GM21717 (cell line): ENCODE measurements around the gene ZNF138.
"Not testable (repeated sequence)": the region's sequence is repeated elsewhere in the genome, so short reads cannot be mapped to it uniquely, and the experiment has no call there.

Source experiments
- ATAC-seq: cut with Tn5 transposase; IDR thresholded peaks from one replicate; pipeline ENCODE4 v1.9.1; 2021; ENCODE audit warnings: mild to moderate bottlenecking, moderate library complexity; ENCODE audit not compliant: unreplicated experiment

ZNF138 gene

GRCh38 chr7:64838051-64838450 lies 43.8 kb downstream of the ZNF138 start:
- ATAC-seq: not testable (repeated sequence)

- ATAC-seq: no peak
These were observed 44.5 kb downstream of the ZNF138 start for GRCh38 chr7:64838691-64839090.

DNA sequence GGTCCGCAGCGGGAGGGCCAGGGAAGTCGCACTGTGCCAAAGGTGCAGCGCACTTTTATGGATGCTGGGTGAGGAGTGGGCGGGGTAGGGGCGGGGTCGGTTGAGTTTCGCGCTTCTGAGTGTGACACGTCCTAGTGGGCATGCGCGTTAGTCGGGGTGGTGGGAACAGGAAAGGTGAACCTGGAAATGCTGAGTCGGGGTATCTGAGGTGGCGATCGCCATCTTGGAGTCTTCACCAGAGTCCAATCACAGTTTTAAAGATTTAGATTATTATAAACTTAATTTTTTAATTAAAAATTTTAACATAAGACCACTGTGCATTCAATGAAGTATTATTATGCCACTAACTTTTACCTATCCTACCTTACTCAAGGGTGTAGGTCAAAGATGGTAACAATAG lies 45.7 kb downstream of the ZNF138 start:
- ATAC-seq: no peak

DNA sequence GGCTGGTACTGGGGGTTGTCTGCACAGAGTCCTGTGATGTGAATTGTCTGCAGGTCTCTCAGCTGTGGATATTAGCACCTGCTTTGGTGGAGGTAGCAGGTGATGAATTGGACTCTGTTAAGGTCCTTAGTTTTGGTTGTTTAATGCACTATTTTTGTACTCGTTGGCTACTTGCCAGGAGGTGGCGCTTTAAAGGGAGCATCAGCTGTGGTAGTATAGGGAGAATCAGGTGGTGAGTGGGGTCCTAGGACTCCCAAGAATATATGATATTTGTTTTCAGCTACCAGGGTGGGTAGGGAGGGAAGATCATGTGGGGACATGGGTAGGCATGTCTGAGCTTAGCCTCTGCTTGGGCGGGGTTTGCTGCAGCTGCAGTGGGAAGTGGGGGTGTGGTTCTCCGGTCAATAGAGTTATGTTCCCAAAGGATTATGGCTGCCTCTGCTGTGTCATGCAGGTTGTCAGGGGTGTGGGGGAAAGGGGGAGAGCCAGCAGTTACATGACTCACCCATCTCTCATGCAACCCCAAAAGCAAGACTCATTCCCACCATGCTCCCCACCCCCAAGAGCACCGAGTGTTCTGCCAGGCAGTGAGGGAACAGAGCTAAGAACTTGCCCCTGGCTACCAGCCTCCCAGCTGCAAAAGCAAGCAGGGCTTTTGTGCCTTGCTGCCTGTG lies 55.2 kb downstream of the ZNF138 start:
- ATAC-seq: no peak

GRCh38 chr7:64849924-64850499 lies 55.8 kb downstream of the ZNF138 start:
- no peak for ATAC-seq

GRCh38 chr7:64853679-64854078 lies 59.5 kb downstream of the ZNF138 start:
- no peak for ATAC-seq

DNA sequence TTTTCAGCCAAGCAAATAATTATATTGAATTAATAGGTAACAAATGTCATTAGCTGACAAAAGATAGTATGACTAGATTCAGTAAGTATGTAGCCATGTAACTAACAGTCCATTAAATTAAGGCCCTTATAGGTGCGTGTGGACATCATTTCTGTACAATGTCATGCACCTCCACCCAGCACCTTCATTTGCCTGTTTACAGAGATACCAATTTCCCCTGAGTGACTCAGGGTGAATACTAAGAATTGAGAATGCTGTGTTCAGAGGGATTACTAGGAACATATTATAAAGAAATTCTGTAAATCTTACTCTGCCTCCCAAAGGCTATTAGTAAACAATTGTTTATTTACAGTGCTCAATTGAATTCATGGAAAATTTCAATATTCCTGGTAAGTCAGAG lies 60.7 kb downstream of the ZNF138 start:
- ATAC-seq: no peak

DNA sequence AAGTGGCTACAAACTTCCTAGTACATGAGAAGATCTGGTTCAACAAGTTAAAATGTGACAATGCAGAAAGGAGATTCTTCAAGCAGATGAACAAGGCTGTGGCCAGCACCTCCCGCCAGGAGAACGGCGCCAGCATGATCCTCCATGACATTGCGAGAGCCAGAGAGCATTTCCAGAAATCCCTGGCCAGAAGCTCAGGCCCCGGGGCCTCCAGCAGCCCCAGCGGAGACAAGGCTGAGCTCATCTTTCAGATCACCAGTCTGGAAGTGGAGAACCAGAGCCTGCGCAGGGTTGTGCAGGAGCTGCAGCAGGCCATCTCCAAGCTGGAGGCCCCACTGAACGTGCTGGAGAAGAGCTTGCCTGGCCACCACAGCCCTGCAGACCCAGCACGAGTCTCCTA lies 68.8 kb downstream of the ZNF138 start:
- no peak for ATAC-seq

GRCh38 chr7:64863530-64863929 lies 69.3 kb downstream of the ZNF138 start:
- ATAC-seq: not testable (repeated sequence)

GRCh38 chr7:64863969-64864368 lies 69.7 kb downstream of the ZNF138 start:
- ATAC-seq: no peak

- no peak for ATAC-seq
These were observed 73.7 kb downstream of the ZNF138 start for GRCh38 chr7:64867863-64868440.

DNA sequence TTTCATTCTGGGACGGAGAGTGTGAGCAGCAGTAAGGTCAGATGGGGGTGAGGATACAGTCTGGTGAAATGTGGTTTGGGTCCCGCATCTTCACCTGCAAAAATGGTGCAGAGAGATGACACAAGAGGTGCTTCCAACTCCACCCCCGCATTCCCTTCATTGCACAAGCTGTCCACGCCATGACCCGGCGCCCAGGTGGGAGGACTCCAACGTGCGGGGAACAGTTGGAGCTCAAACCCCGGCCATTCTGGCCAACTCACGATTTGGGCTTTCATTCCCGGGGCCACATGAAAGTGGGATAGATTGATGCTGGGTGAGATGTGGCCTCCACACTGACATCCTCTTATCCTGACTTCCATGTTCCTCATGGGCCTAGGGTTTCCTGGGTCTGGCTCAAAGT lies 74.3 kb downstream of the ZNF138 start:
- ATAC-seq: no peak

GRCh38 chr7:64869121-64869725 lies 75.0 kb downstream of the ZNF138 start:
- ATAC-seq: no peak

DNA sequence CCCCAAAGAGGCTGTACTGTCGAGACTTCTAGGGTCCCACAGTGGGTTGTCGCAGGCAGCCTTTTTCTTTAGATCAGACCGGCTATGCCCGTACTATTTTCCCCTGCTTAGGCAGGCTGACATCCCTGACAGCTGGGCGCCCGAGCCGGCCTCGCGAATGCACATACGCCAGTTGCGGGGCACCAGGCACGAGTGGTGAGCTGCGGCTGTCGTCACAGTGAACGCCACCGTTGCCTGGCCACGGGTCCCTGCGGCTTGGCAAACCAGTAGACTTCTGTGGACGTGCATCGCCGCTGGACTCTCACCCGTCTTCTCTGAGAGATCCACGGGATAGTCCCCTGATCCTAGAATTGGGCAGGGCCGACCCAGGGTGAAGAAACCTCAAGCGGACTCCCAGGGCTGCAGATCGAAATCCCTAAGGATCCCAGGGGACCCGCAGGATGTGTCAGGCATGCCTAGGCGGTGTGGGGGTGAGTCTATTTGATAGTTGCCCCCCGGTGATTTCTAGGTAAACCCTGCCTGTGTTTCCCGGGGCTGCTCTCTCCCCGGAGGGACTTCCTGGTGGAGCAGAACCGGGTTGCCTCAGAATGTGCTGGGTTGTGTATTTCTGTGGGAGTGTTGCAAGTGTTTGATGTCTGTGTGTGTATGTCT lies 75.8 kb downstream of the ZNF138 start:
- ATAC-seq: no peak

DNA sequence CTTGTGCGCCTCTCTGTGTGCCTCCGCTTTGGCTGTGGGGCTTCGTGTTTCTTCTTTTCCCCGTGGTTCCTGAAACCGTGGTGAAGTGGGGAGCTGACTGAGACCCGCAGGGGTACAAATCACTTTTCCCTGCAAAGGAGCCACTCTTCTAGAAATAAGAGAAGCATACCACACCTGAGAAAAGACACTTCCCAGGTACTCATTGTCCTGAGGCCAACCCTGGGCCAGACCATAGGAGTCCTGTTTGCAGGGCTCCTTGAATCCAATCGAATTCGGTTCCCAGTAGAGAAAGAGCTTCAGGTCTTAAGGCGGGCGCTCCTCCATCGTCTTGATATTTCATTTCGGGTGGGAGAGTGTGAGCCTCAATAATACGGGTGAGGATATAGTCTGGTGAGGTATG lies 76.4 kb downstream of the ZNF138 start:
- ATAC-seq: no peak

DNA sequence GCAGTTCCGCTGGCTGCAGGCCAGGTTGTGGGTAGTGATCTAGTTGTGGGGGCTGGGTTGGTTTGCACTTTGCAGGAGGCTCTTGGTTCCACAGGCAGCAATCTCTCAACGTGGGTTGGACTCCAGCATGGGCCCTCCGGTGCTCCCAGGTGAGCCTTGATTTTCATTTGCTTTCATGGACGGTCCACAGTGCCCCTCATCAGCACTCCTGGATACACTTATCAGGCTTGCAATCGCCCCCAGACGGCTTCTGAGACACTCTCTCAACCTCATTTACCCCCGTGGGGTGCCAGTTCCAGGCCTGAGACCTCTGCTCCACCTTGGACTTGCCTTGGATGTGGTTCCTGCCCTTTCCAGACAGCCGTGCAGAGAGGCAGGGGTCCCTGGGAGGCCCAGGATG lies 77.5 kb downstream of the ZNF138 start:
- ATAC-seq: no peak

DNA sequence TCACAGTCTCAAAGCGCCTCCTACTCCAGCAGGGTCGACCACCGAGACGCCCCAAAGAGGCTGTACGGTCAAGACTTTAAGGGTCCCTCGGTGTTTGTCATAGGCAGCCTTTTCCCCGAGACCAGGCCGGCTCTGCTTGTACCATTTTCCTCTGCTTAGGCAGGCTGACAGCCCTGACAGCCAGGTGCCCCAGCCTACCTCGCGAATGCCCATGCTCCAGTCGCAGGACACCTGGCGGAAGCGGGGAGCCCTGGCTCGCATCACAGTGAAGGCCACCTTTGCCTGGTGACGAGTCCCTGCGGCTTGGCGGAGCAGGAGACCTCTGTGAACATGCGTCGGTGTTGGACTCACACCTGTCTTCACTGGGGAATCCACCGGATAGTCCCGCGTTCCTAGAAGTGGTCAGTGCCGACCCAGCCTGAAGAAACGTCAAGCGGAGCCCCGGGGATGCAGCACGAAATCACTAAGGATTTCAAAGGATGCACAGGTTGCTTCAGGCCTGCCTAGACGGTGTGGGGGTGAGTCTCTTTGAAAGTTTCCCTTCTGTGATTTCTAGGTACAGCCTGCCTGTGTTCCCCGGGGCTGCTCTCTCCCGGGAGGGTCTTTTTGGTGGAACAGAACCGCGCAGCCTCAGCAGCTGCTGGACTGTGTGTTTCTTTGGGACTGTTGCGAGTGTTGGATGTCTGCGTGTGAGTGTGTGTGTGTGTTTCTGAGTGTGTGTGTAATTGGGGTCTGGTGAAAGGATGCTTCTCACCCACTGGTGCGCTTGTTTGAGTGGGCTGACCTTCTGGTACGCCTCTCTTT lies 78.3 kb downstream of the ZNF138 start:
- no peak for ATAC-seq

- no peak for ATAC-seq
These were observed 78.9 kb downstream of the ZNF138 start for GRCh38 chr7:64873155-64873500.

- no peak for ATAC-seq
These were observed 79.3 kb downstream of the ZNF138 start for GRCh38 chr7:64873517-64873916.

GRCh38 chr7:64874114-64874513 lies 79.9 kb downstream of the ZNF138 start:
- ATAC-seq: no peak
